ENCODE data around the gene PDGFC.

Gene PDGFC

GRCh38 chr4:156824451-156825060 is 147.0 kb downstream of the PDGFC start:
- no peak for DNase-seq

- DNase-seq, result no peak
Observed at GRCh38 chr4:156820931-156821330, 150.7 kb downstream of the PDGFC start.

- DNase-seq, result no peak
Observed at GRCh38 chr4:156816360-156816755, 155.2 kb downstream of the PDGFC start.

GRCh38 chr4:156815717-156816359 is 155.8 kb downstream of the PDGFC start:
- no peak for DNase-seq

GRCh38 chr4:156811963-156812362 is 159.6 kb downstream of the PDGFC start:
- no peak for DNase-seq

GRCh38 chr4:156811286-156811685 is 160.3 kb downstream of the PDGFC start:
- no peak for DNase-seq

GRCh38 chr4:156805696-156806095 is 165.9 kb downstream of the PDGFC start:
- DNase-seq, result no peak

GRCh38 chr4:156803056-156803455 is 168.5 kb downstream of the PDGFC start:
- peak; percentile 16 for DNase-seq

- no peak for DNase-seq
Observed at GRCh38 chr4:156800463-156800862, 171.1 kb downstream of the PDGFC start.

GRCh38 chr4:156799121-156799589 is 172.4 kb downstream of the PDGFC start:
- DNase-seq, result peak; percentile 51

GRCh38 chr4:156798438-156798837 is 173.2 kb downstream of the PDGFC start:
- no peak for DNase-seq

- DNase-seq, result no peak
Observed at GRCh38 chr4:156797206-156797605, 174.4 kb downstream of the PDGFC start.

GRCh38 chr4:156795727-156796126 is 175.9 kb downstream of the PDGFC start:
- no peak for DNase-seq

GRCh38 chr4:156794863-156795262 is 176.7 kb downstream of the PDGFC start:
- DNase-seq, result no peak

- no peak for DNase-seq
Observed at GRCh38 chr4:156792462-156793085, 179.0 kb downstream of the PDGFC start.

- no peak for DNase-seq
Observed at GRCh38 chr4:156790866-156791265, 180.7 kb downstream of the PDGFC start.

- no peak for DNase-seq
Observed at GRCh38 chr4:156788782-156789181, 182.8 kb downstream of the PDGFC start.

GRCh38 chr4:156786713-156787112 is 184.9 kb downstream of the PDGFC start:
- no peak for DNase-seq

- no peak for DNase-seq
Observed at GRCh38 chr4:156784970-156785369, 186.6 kb downstream of the PDGFC start.

- no peak for DNase-seq
Observed at GRCh38 chr4:156783966-156784365, 187.6 kb downstream of the PDGFC start.

- DNase-seq, result no peak
Observed at GRCh38 chr4:156782491-156782890, 189.1 kb downstream of the PDGFC start.

GRCh38 chr4:156781852-156782251 is 189.7 kb downstream of the PDGFC start:
- no peak for DNase-seq

- no peak for DNase-seq
Observed at GRCh38 chr4:156779774-156780173, 191.8 kb downstream of the PDGFC start.

- DNase-seq, result no peak
Observed at GRCh38 chr4:156779042-156779441, 192.6 kb downstream of the PDGFC start.

Measured in suppressor macrophage treated with lipopolysaccharide for 4 hours (primary cell).